ENCODE measurements around the gene JPH3. TPM values are rescaled to one million over a fixed set of nuclear protein-coding genes. Genes with fewer than 3 reads are reported as not detected.

The JPH3 gene
- total RNA-seq, 1 experiment from 2014 or later: 39.0 TPM

DNA sequence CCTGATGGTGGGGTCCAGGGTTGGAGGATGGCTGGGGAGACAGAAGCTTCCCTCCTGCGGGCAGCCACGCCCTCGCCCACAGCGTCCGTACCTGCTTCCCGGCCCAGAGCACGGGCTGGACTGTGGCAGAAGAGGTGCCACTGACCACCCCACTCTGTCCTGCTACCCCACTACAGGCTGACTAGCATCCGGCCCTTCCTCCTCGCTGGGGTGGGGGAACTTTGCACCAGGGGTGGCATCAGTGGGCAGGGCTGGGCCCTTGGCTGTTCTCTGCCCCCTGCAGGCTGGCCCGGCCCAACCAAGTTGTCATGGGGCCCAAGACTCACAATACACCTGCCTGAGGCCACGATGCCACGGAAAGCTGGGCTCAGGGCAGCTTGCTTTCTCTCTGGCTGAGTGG, 90.4 kb downstream of the JPH3 start:
- DNase-seq (ENCODE audit: low spot score) (no peak), ATAC-seq (no peak)
- Mint-ChIP-seq H3K4me3 (no peak overlapping the region), H3K9me3 (no peaks in the 10 kb centered on the region), H3K36me3 (peaks cover 11% of the 10 kb centered on the region), H3K27me3 (ENCODE audit: low read depth) (no peaks in the 10 kb centered on the region), H3K4me1 (no peaks in the 10 kb centered on the region), H3K27ac (no peak overlapping the region)
- POLR2A ChIA-PET: no interaction called here
- CTCF ChIA-PET: interaction anchor here (1.0 to 2.7 kb wide), 5 partner anchors 10 to 122 kb away, joined by 3 to 13 read pairs (median 4); no protein-coding TSS in a partner anchor
- no peak for TF ChIP-seq ZNF263 (CRISPR knock-in tag; IDR thresholded peaks at IDR 0.05; ENCODE audit: low read depth)
- TF ChIP-seq ATF1 (CRISPR knock-in tag; IDR thresholded peaks at IDR 0.05): no peak
- TF ChIP-seq, protein P1, sequence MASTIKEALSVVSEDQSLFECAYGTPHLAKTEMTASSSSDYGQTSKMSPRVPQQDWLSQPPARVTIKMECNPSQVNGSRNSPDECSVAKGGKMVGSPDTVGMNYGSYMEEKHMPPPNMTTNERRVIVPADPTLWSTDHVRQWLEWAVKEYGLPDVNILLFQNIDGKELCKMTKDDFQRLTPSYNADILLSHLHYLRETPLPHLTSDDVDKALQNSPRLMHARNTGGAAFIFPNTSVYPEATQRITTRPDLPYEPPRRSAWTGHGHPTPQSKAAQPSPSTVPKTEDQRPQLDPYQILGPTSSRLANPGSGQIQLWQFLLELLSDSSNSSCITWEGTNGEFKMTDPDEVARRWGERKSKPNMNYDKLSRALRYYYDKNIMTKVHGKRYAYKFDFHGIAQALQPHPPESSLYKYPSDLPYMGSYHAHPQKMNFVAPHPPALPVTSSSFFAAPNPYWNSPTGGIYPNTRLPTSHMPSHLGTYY (CRISPR knock-in tag; IDR thresholded peaks at IDR 0.05): no peak
- TF ChIP-seq FOXP4 (CRISPR knock-in tag; IDR thresholded peaks at IDR 0.05): no peak
- TF ChIP-seq TEAD1 (CRISPR knock-in tag; IDR thresholded peaks at IDR 0.05): no peak
- no peak for TF ChIP-seq ATF6 (CRISPR knock-in tag; IDR thresholded peaks at IDR 0.05)
- TF ChIP-seq RORB (CRISPR knock-in tag; IDR thresholded peaks at IDR 0.05): no peak
- TF ChIP-seq NR2C2 (CRISPR knock-in tag; IDR thresholded peaks at IDR 0.05): no peak
- TF ChIP-seq, protein P2, sequence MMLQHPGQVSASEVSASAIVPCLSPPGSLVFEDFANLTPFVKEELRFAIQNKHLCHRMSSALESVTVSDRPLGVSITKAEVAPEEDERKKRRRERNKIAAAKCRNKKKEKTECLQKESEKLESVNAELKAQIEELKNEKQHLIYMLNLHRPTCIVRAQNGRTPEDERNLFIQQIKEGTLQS (CRISPR knock-in tag; conservative IDR thresholded peaks at IDR 0.05): no peak
- TF ChIP-seq ATF2 (CRISPR knock-in tag; IDR thresholded peaks at IDR 0.05; ENCODE audit: borderline replicate concordance, low read depth): no peak
- no peak for TF ChIP-seq ZNF671 (CRISPR knock-in tag; IDR thresholded peaks at IDR 0.05)
- TF ChIP-seq, protein P3, sequence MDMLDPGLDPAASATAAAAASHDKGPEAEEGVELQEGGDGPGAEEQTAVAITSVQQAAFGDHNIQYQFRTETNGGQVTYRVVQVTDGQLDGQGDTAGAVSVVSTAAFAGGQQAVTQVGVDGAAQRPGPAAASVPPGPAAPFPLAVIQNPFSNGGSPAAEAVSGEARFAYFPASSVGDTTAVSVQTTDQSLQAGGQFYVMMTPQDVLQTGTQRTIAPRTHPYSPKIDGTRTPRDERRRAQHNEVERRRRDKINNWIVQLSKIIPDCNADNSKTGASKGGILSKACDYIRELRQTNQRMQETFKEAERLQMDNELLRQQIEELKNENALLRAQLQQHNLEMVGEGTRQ (CRISPR knock-in tag; IDR thresholded peaks at IDR 0.05): no peak
- TF ChIP-seq E2F5 (CRISPR knock-in tag; IDR thresholded peaks at IDR 0.05): no peak
- TF ChIP-seq, protein P4, sequence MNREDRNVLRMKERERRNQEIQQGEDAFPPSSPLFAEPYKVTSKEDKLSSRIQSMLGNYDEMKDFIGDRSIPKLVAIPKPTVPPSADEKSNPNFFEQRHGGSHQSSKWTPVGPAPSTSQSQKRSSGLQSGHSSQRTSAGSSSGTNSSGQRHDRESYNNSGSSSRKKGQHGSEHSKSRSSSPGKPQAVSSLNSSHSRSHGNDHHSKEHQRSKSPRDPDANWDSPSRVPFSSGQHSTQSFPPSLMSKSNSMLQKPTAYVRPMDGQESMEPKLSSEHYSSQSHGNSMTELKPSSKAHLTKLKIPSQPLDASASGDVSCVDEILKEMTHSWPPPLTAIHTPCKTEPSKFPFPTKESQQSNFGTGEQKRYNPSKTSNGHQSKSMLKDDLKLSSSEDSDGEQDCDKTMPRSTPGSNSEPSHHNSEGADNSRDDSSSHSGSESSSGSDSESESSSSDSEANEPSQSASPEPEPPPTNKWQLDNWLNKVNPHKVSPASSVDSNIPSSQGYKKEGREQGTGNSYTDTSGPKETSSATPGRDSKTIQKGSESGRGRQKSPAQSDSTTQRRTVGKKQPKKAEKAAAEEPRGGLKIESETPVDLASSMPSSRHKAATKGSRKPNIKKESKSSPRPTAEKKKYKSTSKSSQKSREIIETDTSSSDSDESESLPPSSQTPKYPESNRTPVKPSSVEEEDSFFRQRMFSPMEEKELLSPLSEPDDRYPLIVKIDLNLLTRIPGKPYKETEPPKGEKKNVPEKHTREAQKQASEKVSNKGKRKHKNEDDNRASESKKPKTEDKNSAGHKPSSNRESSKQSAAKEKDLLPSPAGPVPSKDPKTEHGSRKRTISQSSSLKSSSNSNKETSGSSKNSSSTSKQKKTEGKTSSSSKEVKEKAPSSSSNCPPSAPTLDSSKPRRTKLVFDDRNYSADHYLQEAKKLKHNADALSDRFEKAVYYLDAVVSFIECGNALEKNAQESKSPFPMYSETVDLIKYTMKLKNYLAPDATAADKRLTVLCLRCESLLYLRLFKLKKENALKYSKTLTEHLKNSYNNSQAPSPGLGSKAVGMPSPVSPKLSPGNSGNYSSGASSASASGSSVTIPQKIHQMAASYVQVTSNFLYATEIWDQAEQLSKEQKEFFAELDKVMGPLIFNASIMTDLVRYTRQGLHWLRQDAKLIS (CRISPR knock-in tag; IDR thresholded peaks at IDR 0.05; ENCODE audit: borderline replicate concordance): no peak
- TF ChIP-seq, protein P5, sequence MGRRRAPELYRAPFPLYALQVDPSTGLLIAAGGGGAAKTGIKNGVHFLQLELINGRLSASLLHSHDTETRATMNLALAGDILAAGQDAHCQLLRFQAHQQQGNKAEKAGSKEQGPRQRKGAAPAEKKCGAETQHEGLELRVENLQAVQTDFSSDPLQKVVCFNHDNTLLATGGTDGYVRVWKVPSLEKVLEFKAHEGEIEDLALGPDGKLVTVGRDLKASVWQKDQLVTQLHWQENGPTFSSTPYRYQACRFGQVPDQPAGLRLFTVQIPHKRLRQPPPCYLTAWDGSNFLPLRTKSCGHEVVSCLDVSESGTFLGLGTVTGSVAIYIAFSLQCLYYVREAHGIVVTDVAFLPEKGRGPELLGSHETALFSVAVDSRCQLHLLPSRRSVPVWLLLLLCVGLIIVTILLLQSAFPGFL (CRISPR knock-in tag; IDR thresholded peaks at IDR 0.05; ENCODE audit: borderline replicate concordance): no peak
- no peak for TF ChIP-seq FOXK1 (CRISPR knock-in tag; IDR thresholded peaks at IDR 0.05)
- TF ChIP-seq E2F4 (CRISPR knock-in tag; IDR thresholded peaks at IDR 0.05; ENCODE audit: borderline replicate concordance, low read depth): no peak
- no peak for TF ChIP-seq GRHL2 (CRISPR knock-in tag; IDR thresholded peaks at IDR 0.05; ENCODE audit: insufficient replicate concordance, severe bottlenecking)
- TF ChIP-seq ZNF121 (CRISPR knock-in tag; IDR thresholded peaks at IDR 0.05): no peak
- no peak for TF ChIP-seq IRF2 (CRISPR knock-in tag; IDR thresholded peaks at IDR 0.05; ENCODE audit: borderline replicate concordance, low read depth)
